Duodenal mucosa (tissue), 2 donors: ENCODE results near the gene KRTAP10-2.

Source experiments
- H3K27ac ChIP-seq: one replicate; pipeline ENCODE4 v1.7.0; 2013; ENCODE audit warnings: low read depth, low read length
- H3K27me3 ChIP-seq, 2 donors: one replicate each; pipeline ENCODE4 v1.7.0; 2013; ENCODE audit warnings: low read length in 2 of 2, control low read depth in 1 of 2; ENCODE audit not compliant: insufficient read depth in 2 of 2, control insufficient read depth in 1 of 2
- H3K36me3 ChIP-seq, 2 donors: one replicate each; pipeline ENCODE4 v1.7.0; 2013; ENCODE audit warnings: low read length in 2 of 2, control low read depth in 1 of 2; ENCODE audit not compliant: insufficient read depth in 2 of 2, control insufficient read depth in 1 of 2
- H3K4me1 ChIP-seq, 2 donors: one replicate each; pipeline ENCODE4 v1.7.0; 2013; ENCODE audit warnings: low read length in 2 of 2, control low read depth in 1 of 2; ENCODE audit not compliant: insufficient read depth in 2 of 2, control insufficient read depth in 1 of 2
- H3K4me3 ChIP-seq, 2 donors: one replicate each; pipeline ENCODE4 v1.7.0; 2013; ENCODE audit warnings: low read length in 2 of 2, low read depth in 1 of 2
- H3K9ac ChIP-seq, 2 donors: one replicate each; pipeline ENCODE4 v1.7.0; 2013; ENCODE audit warnings: low read length in 2 of 2, low read depth in 1 of 2
- H3K9me3 ChIP-seq, 2 donors: one replicate each; pipeline ENCODE4 v1.7.0; 2013; ENCODE audit warnings: low read length in 2 of 2, control low read depth in 1 of 2; ENCODE audit not compliant: control insufficient read depth in 1 of 2

KRTAP10-2 gene

DNA sequence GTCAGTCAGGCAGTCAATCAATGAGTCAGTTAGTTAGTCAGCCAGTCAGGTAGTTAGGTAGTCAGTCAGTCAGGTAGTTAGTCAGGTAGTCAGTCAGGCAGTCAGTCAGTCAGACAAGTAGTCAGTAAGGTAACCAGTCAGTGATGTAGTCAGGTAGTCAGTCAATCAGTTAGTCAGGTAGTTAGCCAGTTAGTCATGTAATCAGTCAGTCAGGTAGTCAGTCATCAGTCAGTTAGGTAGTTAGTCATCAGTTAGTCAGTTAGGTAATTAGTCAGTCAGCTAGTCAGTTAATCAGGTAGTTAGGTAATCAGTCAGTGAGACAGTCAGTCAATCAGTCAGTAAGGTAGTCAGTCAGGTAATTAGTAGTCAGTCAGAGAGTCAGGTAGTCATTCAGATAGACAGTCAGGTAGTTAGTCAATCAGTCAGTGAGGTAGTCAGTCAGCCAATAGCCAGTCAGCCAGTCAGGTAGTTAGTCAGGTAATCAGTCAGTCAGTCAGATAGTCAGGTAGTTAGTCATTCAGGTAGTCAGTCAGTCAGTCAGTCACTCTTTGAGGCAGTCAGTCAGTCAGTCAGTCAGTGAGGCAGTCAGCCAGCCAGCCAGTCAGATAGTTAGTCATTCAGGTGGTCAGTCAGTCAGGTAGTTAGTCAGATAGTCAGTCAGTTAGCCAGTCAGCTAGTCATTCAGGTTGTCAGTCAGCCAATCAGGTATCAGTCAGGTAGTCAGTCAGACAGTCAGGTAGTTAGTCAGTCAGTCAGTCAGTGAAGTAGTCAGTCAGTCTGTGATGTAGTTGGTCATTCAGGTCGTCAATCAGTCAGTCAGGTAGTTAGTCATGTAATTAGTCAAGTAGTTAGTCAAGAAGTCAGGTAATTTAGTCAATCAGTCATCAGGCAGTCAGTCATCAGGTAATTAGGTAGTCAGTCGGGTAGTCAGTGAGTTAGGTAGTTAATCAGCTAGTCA, 26.6 kb downstream of the KRTAP10-2 start:
- Histone ChIP-seq H3K9me3 (no peaks in the 10 kb centered on the region), H3K4me3 (no peak overlapping the region), H3K27ac (no peak overlapping the region), H3K9ac (no peak overlapping the region), H3K36me3 (no peaks in the 10 kb centered on the region), H3K4me1 (no peaks in the 10 kb centered on the region), H3K27me3 (no peaks in the 10 kb centered on the region)

DNA sequence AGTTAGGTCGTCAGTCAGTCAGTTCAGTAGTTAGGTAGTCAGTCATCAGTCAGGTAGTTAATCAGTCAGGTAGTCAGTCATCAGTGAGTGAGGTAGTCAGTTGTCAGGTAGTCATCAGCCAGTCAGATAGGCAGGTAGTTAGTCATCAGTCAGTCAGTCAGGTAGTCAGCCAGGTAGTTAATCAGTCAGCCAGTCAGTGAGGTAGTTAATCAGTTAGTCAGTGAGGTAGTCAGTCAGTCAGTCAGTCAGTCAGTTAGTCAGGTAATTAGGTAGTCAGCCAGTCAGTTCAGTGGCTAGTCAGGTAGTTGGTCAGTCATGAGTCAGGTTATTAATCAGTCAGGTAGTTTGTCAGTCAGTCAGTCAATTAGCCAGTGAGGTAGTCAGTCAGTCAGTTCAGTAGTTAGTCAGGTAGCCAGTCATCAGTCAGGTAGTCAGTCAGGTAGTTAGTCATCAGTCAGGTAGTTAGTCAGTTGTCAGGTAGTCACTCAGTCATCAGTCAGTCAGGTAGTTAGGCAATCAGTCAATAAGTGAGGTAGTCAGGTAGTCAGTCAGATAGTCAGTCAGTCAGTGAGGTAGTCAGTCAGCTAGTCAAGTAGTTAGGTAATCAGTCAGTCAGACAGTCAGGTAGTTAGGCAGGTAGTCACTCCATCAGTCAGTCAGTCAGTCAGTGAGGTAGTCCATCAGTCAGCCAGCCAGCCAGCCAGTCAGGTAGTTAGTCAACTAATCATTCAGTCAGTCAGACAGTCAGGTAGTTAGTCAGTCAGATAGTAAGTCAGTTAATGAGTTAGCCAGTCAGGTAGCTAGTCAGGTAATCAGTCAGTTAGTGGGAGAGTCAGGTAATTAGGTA, 27.5 kb downstream of the KRTAP10-2 start:
- no peak overlapping the region for H3K4me3 ChIP-seq
- H3K27me3 ChIP-seq = no peaks in the 10 kb centered on the region
- H3K9me3 ChIP-seq = no peaks in the 10 kb centered on the region
- H3K27ac ChIP-seq = no peak overlapping the region
- H3K36me3 ChIP-seq = no peaks in the 10 kb centered on the region
- no peak overlapping the region for H3K9ac ChIP-seq
- no peaks in the 10 kb centered on the region for H3K4me1 ChIP-seq

DNA sequence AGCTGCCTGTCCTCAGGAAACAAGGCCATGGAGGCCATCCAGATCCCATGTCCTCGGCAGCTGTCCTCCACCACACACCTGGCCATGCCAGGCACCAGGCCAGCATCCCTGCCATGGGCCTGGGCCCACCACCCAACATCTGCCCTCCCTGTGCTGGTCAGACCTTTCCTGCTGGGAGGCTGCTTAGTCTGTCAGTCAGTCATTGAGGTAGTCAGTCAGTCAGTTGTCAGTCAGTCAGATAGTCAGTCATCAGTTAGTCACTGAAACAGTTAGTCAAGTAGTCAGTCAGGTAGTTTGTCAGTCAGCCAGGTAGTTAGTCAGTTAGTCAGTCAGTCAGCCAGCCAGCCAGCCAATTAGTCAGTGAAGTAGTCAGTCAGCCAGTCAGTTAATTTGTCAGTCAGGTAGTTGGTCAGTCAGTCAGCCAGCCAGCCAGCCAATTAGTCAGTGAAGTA, 28.5 kb downstream of the KRTAP10-2 start:
- Histone ChIP-seq H3K4me1 (no peaks in the 10 kb centered on the region), H3K27me3 (no peaks in the 10 kb centered on the region), H3K36me3 (no peaks in the 10 kb centered on the region), H3K9me3 (no peaks in the 10 kb centered on the region), H3K27ac (no peak overlapping the region), H3K4me3 (no peak overlapping the region), H3K9ac (no peak overlapping the region)

- H3K27me3 ChIP-seq = no peaks in the 10 kb centered on the region
- no peak overlapping the region for H3K27ac ChIP-seq
- H3K4me3 ChIP-seq = no peak overlapping the region
- no peaks in the 10 kb centered on the region for H3K4me1 ChIP-seq
- no peaks in the 10 kb centered on the region for H3K9me3 ChIP-seq
- H3K36me3 ChIP-seq = no peaks in the 10 kb centered on the region
- H3K9ac ChIP-seq = no peak overlapping the region
Measured at GRCh38 chr21:44521928-44522752, 29.2 kb downstream of the KRTAP10-2 start.

GRCh38 chr21:44521301-44521927, 29.9 kb downstream of the KRTAP10-2 start:
- Histone ChIP-seq H3K9me3 (no peaks in the 10 kb centered on the region), H3K9ac (no peak overlapping the region), H3K36me3 (no peaks in the 10 kb centered on the region)

DNA sequence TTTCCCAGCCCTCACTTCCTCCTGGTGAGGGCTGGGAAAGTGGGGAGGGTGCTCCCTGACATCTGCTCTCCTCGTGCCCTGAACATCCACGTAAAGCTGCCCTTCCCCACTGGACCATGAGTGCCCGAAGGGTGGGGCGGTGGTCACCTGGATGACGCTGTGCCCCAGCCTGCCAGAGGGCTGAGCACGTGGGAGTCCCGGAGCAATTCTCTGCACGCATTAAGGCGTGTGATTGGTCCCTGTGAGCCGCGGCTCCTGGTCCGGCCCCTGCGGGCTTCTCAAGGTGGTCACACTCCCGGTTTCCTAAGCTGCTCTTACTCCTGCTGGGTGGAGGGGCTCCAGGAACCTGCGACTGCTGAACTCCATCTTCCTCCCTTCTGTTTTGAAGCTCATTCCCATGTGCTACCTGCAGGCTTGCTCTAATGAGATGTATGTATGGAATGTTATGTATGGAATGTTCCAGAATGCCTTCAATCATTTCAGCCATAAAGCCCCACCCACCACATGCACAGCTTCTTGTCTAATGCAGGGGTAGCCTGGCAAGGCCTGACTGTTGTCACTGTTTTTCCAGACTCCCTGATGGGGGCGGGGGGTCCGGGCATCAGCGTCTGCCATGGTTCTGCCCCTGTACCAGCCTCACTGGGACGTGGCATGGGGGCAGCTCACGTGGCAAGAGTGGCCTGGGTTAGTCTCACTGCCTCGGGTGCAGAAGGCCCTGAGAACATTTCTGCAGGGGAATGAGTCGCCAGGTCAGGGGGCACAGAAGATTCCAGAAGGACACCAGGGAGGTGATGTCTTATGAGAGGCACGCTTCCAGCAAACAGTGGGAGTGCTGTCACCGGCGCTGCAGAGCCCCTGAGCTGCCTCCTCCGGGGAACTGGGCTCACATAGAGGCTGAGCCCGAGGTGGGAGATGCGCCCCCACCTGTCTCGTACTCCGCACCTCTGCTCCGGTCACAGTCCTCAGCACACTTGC, 30.7 kb downstream of the KRTAP10-2 start:
- Histone ChIP-seq H3K9ac (no peak overlapping the region), H3K27me3 (no peaks in the 10 kb centered on the region), H3K4me1 (no peaks in the 10 kb centered on the region), H3K27ac (no peak overlapping the region), H3K9me3 (no peaks in the 10 kb centered on the region), H3K36me3 (no peaks in the 10 kb centered on the region), H3K4me3 (no peak overlapping the region)

More at GRCh38 chr21:44521301-44521927, 29.9 kb downstream of the KRTAP10-2 start:
- Histone ChIP-seq H3K27ac (no peak overlapping the region), H3K4me1 (no peaks in the 10 kb centered on the region), H3K27me3 (no peaks in the 10 kb centered on the region), H3K4me3 (no peak overlapping the region)

DNA sequence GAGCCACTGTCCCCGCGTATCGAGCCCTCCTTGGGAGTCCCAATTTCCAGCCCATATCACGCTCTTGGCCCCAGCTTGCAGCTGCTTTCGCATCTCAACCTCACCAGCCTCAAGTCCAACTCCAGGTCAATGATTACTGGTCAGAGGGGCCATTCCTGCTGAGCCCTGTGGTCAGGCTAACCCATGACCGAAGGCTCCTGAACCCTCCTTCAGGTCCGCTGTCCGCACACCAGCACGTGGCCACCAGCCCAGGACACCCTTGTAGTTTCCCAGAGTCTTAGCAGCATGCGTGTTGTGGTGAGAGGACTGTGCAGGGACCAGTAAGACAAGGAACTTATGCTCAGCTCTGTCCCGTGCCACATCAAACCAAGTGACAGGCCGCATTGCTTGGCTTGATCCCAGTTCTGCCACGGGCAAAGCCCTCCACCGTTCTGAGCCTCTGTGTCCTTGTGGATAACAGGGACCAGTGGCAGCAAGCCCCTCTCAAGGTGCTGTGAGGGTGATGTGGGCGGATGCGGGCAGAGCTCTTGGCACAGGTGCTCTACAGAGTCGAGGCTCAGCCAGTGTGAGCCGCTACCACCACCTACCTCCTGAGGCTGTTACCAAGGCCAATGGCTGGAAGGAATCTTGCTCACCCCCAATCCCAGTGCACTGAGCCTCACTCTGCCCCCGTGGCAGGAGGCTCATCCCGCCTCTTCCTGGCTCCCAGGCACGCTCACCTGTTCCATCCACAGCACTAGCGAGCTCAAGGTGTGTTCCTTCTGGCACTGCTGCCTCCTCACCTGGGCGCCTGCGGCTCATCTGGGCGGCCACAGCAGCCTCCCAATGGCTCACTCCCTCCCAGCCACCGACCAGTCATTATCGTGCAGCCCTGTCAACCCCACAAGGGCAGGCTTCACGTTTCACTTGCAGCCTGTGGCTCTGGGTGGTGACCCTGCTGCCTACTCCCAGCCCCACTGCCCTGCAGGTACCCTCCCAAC, 31.7 kb downstream of the KRTAP10-2 start:
- no peaks in the 10 kb centered on the region for H3K27me3 ChIP-seq
- no peak overlapping the region for H3K9ac ChIP-seq
- H3K4me1 ChIP-seq = no peaks in the 10 kb centered on the region
- H3K9me3 ChIP-seq = no peaks in the 10 kb centered on the region
- no peak overlapping the region for H3K27ac ChIP-seq
- H3K4me3 ChIP-seq = no peak overlapping the region
- H3K36me3 ChIP-seq = no peaks in the 10 kb centered on the region

- no peak overlapping the region for H3K4me3 ChIP-seq
- H3K27ac ChIP-seq = no peak overlapping the region
- no peaks in the 10 kb centered on the region for H3K36me3 ChIP-seq
- H3K9me3 ChIP-seq = no peaks in the 10 kb centered on the region
- no peaks in the 10 kb centered on the region for H3K4me1 ChIP-seq
- H3K27me3 ChIP-seq = no peaks in the 10 kb centered on the region
- no peak overlapping the region for H3K9ac ChIP-seq
Measured at GRCh38 chr21:44518686-44519085, 32.6 kb downstream of the KRTAP10-2 start.
